ENCODE measurements around the gene EML4. TPM values are rescaled to one million over a fixed set of nuclear protein-coding genes. Genes with fewer than 3 reads are reported as not detected.
"Not testable (repeated sequence)": the region's sequence is repeated elsewhere in the genome, so short reads cannot be mapped to it uniquely, and the experiment has no call there.

The EML4 gene
- total RNA-seq, 1 experiment from 2014 or later = 68.2 TPM

DNA sequence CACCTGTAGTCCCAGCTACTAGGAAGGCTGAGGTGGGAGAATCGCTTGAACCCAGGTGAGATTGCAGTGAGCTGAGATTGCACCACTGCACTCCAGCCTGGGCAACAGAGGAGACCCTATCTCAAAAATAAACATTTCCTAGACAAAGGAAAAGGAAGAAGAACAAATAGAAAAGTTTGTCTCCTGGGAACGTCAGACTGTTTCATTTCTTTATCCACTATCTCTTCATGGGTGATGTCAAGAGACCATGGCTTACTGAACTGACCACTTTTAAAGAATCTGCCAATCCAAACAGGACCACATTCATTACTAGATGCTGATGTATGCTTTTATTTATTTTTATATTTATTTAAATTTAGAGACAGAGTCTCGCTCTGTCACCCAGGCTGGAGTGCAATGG is 165.1 kb downstream of the EML4 start:
- no peak for DNase-seq
- CTCF ChIA-PET = no interaction called here
- intact Hi-C loops (cut with micrococcal nuclease; ENCODE audit: unreplicated experiment) = no loop called here
- Mint-ChIP-seq H3K4me3 (ENCODE audit: low read depth, unreplicated experiment) (no peak overlapping the region), H3K4me1 (ENCODE audit: low read depth, unreplicated experiment) (no peaks in the 10 kb centered on the region), H3K27me3 (ENCODE audit: unreplicated experiment) (no peaks in the 10 kb centered on the region), H3K9me3 (ENCODE audit: low read depth, unreplicated experiment) (no peaks in the 10 kb centered on the region), H3K36me3 (ENCODE audit: insufficient read depth, unreplicated experiment) (peaks cover 51% of the 10 kb centered on the region), H3K27ac (ENCODE audit: unreplicated experiment) (no peak overlapping the region)
- TF ChIP-seq, protein P1, sequence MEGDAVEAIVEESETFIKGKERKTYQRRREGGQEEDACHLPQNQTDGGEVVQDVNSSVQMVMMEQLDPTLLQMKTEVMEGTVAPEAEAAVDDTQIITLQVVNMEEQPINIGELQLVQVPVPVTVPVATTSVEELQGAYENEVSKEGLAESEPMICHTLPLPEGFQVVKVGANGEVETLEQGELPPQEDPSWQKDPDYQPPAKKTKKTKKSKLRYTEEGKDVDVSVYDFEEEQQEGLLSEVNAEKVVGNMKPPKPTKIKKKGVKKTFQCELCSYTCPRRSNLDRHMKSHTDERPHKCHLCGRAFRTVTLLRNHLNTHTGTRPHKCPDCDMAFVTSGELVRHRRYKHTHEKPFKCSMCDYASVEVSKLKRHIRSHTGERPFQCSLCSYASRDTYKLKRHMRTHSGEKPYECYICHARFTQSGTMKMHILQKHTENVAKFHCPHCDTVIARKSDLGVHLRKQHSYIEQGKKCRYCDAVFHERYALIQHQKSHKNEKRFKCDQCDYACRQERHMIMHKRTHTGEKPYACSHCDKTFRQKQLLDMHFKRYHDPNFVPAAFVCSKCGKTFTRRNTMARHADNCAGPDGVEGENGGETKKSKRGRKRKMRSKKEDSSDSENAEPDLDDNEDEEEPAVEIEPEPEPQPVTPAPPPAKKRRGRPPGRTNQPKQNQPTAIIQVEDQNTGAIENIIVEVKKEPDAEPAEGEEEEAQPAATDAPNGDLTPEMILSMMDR (IDR thresholded peaks at IDR 0.05; ENCODE audit: unreplicated experiment) = no peak
- BruUV-seq (replicated peaks) = no TSS peak

GRCh38 chr2:42334865-42335264 is 165.7 kb downstream of the EML4 start:
- H3K27me3 Mint-ChIP-seq (ENCODE audit: unreplicated experiment); H3K9me3 Mint-ChIP-seq (ENCODE audit: low read depth, unreplicated experiment); BruUV-seq (replicated peaks); H3K27ac Mint-ChIP-seq (ENCODE audit: unreplicated experiment); H3K4me3 Mint-ChIP-seq (ENCODE audit: low read depth, unreplicated experiment); intact Hi-C loops (cut with micrococcal nuclease; ENCODE audit: unreplicated experiment); DNase-seq; H3K4me1 Mint-ChIP-seq (ENCODE audit: low read depth, unreplicated experiment): not testable (repeated sequence)
- CTCF ChIA-PET = interaction anchor here (0.7 kb wide), 1 partner anchor 26 kb away, joined by 4 read pairs; no protein-coding TSS in a partner anchor
- H3K36me3 Mint-ChIP-seq (ENCODE audit: insufficient read depth, unreplicated experiment) = peaks cover 52% of the 10 kb centered on the region

DNA sequence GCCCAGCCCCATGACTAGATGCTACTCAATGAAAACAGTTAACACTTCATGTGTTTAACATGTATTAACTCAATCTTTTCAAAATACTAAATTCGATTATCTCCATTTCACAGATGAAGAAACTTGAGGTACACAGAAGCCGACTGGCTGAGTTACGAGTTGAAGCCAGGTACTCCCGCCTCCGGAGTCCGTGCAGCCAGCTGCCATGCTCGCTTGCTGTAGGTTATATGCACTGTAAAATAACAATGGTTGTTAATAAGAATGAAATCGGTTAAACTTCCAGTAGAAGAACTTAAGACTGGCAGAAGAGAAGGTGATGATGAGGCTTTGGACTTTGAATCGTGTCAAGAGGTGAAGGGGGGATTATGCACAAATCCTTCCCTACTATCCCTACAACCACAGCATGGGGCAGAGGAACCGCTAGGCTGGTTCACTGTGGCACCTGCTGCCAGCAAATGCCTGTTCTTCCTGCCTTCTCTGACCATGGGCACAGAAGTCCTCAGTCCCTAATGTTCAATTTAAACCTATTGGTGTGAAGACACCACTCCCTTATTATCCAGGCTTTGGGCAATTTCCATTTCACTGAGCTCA is 166.5 kb downstream of the EML4 start:
- TF ChIP-seq, protein P1 (IDR thresholded peaks at IDR 0.05; ENCODE audit: unreplicated experiment) = no peak
- peaks cover 54% of the 10 kb centered on the region for H3K36me3 Mint-ChIP-seq (ENCODE audit: insufficient read depth, unreplicated experiment)
- no peaks in the 10 kb centered on the region for H3K27me3 Mint-ChIP-seq (ENCODE audit: unreplicated experiment)
- BruUV-seq (replicated peaks) = no TSS peak
- no peaks in the 10 kb centered on the region for H3K9me3 Mint-ChIP-seq (ENCODE audit: low read depth, unreplicated experiment)
- H3K4me1 Mint-ChIP-seq (ENCODE audit: low read depth, unreplicated experiment) = no peaks in the 10 kb centered on the region
- H3K4me3 Mint-ChIP-seq (ENCODE audit: low read depth, unreplicated experiment) = no peak overlapping the region
- H3K27ac Mint-ChIP-seq (ENCODE audit: unreplicated experiment) = no peak overlapping the region
- intact Hi-C loops (cut with micrococcal nuclease; ENCODE audit: unreplicated experiment) = no loop called here
- CTCF ChIA-PET = no interaction called here
- DNase-seq = no peak

DNA sequence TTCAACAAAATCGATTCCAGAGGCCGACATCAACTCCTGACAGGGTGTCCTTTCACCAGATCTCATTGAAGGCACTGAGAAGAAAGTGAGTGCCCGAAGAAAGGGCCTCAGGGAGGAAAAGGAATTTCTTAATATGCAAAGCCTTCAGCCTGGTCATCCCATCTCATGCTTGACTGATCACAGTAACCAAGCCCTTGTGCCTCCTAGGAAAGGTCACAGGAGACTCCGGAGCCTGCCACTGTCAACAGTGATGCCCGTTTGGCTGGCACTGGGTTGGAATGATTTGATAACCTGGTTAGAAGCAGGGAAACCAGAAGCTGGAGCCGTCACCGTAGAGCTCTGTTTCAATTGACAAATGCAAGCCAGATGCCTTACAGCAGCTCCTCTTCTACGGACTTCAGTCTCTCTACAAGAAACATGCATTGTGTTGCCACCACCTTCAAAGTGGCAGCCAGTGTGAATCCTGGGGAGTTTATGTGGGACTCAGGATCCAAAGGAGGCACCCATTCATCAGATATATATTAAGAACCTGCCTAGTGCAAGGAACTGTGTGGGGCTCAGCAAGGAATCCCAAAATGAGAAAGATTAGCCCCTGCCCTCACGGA is 167.3 kb downstream of the EML4 start:
- Mint-ChIP-seq H3K27ac (ENCODE audit: unreplicated experiment) (no peak overlapping the region), H3K9me3 (ENCODE audit: low read depth, unreplicated experiment) (no peaks in the 10 kb centered on the region), H3K27me3 (ENCODE audit: unreplicated experiment) (no peaks in the 10 kb centered on the region), H3K4me3 (ENCODE audit: low read depth, unreplicated experiment) (no peak overlapping the region), H3K4me1 (ENCODE audit: low read depth, unreplicated experiment) (no peaks in the 10 kb centered on the region), H3K36me3 (ENCODE audit: insufficient read depth, unreplicated experiment) (peaks cover 52% of the 10 kb centered on the region)
- intact Hi-C loops (cut with micrococcal nuclease; ENCODE audit: unreplicated experiment) = no loop called here
- TF ChIP-seq, protein P1 (IDR thresholded peaks at IDR 0.05; ENCODE audit: unreplicated experiment) = no peak
- BruUV-seq (replicated peaks) = no TSS peak
- no peak for DNase-seq
- CTCF ChIA-PET = no interaction called here

DNA sequence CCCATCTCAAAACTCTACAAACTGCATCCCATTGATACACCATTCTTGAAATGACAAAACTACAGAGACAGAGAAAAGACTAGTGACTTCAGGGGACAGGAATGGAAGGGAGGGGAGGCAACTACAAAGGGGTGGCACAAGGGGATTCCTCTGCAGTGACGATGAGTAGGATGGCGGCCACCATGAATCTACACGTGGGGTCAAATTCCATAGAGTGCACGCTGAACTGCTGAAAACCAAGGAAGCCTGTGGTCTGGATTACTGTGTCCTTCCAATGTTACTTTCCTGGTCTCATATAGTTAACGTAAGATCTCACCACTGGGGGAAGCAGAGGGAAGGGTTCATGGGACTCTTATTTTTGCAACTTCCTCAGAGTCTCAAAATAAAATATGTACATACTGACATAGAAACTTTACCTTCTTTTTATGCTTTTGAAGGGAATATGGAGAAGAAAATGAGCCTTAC is 168.2 kb downstream of the EML4 start:
- no TSS peak for BruUV-seq (replicated peaks)
- no peak overlapping the region for H3K4me3 Mint-ChIP-seq (ENCODE audit: low read depth, unreplicated experiment)
- DNase-seq = no peak
- H3K27me3 Mint-ChIP-seq (ENCODE audit: unreplicated experiment) = no peaks in the 10 kb centered on the region
- CTCF ChIA-PET = no interaction called here
- TF ChIP-seq, protein P1 (IDR thresholded peaks at IDR 0.05; ENCODE audit: unreplicated experiment) = no peak
- intact Hi-C loops (cut with micrococcal nuclease; ENCODE audit: unreplicated experiment) = no loop called here
- H3K9me3 Mint-ChIP-seq (ENCODE audit: low read depth, unreplicated experiment) = no peaks in the 10 kb centered on the region
- peaks cover 5% of the 10 kb centered on the region for H3K4me1 Mint-ChIP-seq (ENCODE audit: low read depth, unreplicated experiment)
- H3K36me3 Mint-ChIP-seq (ENCODE audit: insufficient read depth, unreplicated experiment) = peaks cover 48% of the 10 kb centered on the region
- H3K27ac Mint-ChIP-seq (ENCODE audit: unreplicated experiment) = peak overlapping the region; percentile 54

Measured in Calu3 (cell line).